ENCODE data around the gene DLG3.

Gene DLG3

GRCh38 chrX:70476166-70476933 is 31.7 kb downstream of the DLG3 start:
- DNase-seq (ENCODE audit: low spot score): no peak
- no peak for FAIRE-seq

- FAIRE-seq (no peak), DNase-seq (ENCODE audit: low spot score) (peak; percentile 50)
These were observed 32.5 kb downstream of the DLG3 start for GRCh38 chrX:70476934-70477733.

DNA sequence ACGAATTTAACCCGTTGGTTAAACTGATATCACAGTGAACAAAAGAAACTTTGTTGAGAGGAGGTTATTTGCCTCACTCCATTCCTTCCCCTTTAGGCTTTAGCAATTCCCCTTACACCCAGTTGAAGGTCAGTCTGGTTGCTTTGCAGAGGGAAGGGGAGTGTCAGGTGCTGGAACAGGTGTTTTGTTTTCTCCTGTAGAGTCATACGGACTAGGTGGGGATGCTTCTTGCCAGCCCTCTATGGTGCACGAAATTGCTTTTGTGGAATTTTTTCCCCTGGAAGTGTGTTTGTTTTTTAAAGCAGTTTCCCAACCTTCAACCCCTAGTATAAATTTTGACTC is 33.1 kb downstream of the DLG3 start:
- FAIRE-seq: no peak

GRCh38 chrX:70478526-70479245 is 34.1 kb downstream of the DLG3 start:
- DNase-seq (ENCODE audit: low spot score) (no peak), FAIRE-seq (no peak)

More for the DNA sequence above, 33.1 kb downstream of the DLG3 start:
- DNase-seq (ENCODE audit: low spot score): no peak

DNA sequence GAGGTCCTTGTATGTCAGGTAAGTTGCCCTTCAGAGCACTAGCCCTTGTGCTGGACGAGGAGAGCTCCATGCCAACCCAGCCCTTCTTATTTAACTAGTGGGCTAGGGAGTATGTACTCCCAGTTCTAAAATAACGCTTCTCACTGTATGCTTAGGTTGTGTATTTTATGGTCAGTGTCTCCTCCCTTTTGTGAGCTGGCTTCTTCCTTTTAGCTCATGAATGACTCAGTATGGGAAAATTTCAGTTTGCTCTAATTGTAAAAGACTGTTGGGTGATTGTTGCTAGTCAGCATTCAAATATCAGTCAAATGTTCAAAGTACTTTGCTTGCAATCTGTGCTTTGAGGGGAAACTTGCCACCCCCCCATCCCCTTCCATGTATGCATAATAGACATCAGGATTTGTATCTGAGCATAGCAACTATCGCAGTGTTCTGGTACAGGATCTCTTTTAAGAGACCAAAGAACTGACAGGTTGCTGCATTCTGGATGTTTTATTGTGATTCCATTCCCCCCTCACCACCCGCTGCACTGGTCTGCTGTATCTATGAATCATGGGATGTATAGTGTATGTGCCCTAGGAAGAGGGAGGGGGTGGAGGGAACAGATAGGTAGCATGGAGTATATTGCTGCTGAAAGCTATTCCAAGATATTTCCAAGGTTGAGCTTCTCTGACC is 34.7 kb downstream of the DLG3 start:
- FAIRE-seq (peak; percentile 27), DNase-seq (ENCODE audit: low spot score) (peak; percentile 57)

DNA sequence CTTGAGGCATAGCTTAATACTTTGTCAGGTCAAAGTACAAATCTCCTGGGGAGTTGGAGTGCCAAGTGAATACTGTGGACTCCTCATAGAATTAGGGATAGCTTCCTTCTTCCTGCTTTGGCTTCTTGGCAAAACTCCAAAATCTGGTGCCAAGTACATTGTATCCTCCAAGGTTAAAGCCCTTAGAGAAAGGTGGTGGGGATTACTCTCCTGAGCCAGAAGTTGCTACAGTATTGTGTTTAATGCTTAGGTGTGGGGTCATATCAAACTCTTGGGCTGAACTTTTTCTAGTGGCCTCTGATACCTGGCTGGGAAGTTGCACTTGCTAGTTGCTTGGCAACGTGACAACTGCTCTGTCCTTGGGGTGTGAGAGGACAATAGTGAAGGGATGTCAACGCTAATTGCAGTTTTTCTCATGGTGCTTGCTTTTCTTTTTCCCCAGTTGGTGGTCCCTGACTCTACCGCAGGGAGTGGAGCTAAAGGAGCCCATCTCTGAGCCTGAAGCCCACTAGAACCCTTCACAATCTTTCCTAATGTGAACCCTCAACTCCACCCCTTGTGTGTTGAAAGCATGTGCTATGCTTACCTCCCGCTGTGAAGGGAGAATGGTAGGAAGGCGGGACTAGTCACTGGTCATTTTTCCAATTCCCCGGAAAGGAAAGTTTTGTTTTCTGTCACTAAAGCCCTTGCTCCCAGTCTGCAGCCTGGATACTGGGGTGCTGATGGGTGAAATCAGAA is 35.5 kb downstream of the DLG3 start:
- DNase-seq (ENCODE audit: low spot score) (peak; percentile 3), FAIRE-seq (no peak)

DNA sequence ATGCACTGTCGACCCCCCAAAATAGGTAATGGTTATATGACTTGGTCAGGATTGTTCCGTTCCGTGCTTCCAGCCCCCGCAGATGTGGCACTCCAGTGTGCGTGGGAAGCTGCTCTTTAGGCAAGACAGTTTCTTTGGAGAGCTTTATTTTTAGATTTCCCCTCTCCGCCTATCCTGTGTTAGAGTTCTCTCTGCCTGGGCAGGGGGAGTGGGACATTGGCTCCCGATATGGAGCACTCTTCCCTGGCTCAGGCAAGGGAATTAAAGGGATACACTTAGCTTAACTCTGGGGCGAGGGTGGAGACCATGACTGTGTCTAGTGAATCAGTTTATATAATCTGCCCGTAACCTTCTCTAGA is 36.0 kb downstream of the DLG3 start:
- DNase-seq (ENCODE audit: low spot score) (no peak), FAIRE-seq (no peak)

- DNase-seq (ENCODE audit: low spot score) (no peak), FAIRE-seq (no peak)
These were observed 37.0 kb downstream of the DLG3 start for GRCh38 chrX:70481471-70482270.

DNA sequence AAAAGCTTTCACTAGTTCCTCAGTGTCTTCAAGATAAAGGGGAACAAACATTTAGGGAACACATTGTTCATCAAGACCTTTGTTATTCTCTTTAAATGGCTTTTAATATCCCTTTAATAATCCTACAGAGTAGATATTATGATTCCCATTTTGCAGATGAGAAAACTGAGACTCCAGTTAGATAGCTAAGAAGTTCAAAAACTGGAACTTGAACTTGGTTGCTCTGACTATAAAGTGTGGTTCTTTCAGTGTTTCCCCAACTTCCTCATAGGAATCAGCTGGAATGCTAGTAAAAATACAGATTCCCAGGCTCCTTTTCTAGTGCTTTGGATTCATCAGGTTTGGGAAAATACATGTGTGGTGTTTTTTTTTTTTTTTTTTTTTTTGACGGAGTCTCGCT is 37.7 kb downstream of the DLG3 start:
- DNase-seq (ENCODE audit: low spot score) (no peak), FAIRE-seq (no peak)

DNA sequence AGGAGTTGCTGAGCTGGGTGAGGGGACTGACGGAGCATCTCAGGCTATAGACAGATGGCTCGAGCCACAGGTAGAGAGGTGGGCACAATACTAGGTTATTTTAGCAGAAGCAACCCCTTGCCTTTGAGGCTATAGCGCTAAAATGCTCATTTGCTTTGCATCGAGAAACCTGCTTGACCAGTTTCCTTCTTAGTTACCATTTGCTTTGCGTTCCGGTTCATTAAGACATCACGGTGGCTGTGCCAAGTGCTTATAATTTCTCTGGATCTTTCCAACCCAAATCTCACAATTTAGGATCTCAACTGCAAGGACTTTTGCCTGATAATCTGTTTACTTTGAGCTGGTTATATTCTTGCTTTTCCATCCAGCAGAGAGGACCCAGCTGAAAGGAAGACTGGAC is 40.8 kb downstream of the DLG3 start:
- DNase-seq (ENCODE audit: low spot score): no peak
- FAIRE-seq: no peak

GRCh38 chrX:70488856-70489255 is 44.2 kb downstream of the DLG3 start:
- FAIRE-seq: no peak
- no peak for DNase-seq (ENCODE audit: low spot score)

DNA sequence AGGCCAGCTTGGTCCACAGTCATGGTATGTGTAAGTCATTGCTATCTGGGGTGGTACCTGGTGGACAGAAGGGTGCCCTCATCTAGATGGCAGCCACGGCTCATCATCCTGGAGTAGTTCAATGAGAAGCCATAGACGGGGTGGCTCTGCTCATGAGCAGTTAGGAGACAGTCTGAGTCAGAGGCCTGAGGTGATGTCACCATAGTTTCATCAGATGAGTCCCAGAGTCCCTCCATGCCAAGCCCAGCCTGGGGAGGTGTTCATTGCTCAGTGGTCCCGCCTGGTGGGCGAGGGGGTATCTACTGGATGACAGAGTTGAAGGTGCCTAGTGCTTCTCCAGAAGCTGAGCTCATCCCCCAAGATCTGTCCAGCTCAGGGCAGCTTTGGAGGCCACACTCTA is 49.8 kb downstream of the DLG3 start:
- peak; percentile 11 for DNase-seq (ENCODE audit: low spot score)
- FAIRE-seq: no peak

DNA sequence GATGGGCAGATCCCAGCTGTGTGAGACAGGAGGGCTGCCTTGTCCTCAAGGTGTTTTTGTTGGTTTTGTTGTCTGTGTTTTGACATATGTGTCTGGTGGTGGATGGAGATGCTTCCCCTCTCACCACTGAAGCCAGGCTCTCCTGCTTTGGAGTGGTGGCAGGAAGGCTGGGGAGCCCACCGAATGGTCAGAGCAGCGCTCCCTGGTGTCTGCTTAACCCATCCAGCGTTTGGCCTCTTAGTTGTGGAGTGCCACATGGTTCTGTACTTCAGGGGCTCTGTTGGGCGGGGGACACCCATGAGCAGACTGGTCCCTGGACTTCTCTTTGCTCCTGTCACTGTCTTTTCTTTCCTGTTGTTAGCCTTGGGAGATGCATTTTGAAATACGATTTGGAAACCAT is 51.9 kb downstream of the DLG3 start:
- FAIRE-seq: no peak
- no peak for DNase-seq (ENCODE audit: low spot score)

DNA sequence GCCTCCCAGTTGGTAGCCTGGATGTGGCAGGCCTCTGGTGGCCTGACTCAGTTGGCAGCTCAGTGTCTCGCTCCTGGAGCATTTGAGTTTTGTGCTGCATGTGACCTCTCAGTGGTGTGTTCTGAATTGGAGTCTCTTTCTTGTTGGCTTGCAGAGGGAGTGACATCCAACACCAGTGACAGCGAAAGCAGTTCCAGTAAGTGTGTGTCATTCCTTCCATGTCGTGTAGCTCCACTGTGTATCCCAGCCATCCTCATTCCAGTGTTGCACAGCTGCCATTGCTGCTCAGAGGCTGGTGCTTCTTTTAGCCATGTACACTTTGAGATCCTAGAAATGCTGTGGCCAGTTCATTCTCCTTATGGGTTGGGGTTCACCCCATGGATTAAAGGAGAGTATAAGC is 52.4 kb downstream of the DLG3 start:
- DNase-seq (ENCODE audit: low spot score): no peak
- no peak for FAIRE-seq

- no peak for DNase-seq (ENCODE audit: low spot score)
- FAIRE-seq: no peak
These were observed 53.5 kb downstream of the DLG3 start for GRCh38 chrX:70498129-70498528.

DNA sequence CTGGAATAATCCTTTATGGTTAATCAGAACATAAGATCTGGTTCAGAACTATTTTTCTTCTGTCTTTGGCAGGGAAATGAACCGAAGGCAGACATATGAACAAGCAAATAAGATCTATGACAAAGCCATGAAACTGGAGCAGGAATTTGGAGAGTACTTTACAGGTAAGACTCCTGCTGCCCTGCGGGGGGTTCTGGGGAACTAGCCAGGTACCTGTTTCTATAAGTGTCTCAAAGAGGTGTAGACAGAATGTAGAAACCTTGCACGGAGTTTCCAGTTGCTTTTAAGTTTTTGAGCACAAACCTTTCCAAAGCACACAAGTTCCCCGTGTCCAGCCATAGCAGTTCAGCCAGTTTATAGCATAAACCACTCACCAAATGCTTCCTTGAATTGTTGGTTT is 56.2 kb downstream of the DLG3 start:
- FAIRE-seq: no peak
- no peak for DNase-seq (ENCODE audit: low spot score)

DNA sequence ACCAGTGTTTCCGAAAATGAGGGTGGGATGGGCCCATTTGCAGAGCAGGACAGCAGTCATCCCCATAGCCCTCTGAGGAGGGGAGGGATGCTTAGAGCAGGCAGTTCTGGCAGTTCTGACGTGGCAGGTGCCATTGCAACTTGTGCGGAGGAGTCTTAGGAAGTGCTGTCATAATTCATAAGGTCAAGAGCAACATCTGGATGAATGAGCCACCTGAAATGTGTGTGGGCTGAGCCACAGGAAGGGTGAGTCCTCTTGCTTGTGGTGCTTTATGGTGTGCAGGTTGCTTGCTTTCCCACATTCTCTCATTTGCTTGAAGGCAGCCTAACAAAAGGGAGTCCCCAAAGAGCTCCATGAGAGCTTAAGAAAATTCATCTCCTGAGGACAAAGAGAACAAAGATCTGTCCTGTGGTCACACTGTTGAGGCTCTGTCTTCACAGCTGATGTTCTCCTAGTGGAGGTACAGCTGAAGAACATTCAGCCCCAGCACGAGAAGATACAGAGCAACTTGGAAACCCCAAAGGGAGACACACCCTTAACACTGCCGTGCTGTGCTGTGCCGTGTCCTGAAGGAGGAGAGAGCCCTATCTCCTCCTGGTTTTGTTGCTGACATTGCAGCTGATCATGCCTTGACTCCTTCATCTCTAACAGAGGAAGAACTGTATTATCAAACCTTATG is 60.3 kb downstream of the DLG3 start:
- no peak for FAIRE-seq

GRCh38 chrX:70505451-70505841 is 60.8 kb downstream of the DLG3 start:
- DNase-seq (ENCODE audit: low spot score) (no peak), FAIRE-seq (no peak)

More for the DNA sequence above, 60.3 kb downstream of the DLG3 start:
- no peak for DNase-seq (ENCODE audit: low spot score)

DNA sequence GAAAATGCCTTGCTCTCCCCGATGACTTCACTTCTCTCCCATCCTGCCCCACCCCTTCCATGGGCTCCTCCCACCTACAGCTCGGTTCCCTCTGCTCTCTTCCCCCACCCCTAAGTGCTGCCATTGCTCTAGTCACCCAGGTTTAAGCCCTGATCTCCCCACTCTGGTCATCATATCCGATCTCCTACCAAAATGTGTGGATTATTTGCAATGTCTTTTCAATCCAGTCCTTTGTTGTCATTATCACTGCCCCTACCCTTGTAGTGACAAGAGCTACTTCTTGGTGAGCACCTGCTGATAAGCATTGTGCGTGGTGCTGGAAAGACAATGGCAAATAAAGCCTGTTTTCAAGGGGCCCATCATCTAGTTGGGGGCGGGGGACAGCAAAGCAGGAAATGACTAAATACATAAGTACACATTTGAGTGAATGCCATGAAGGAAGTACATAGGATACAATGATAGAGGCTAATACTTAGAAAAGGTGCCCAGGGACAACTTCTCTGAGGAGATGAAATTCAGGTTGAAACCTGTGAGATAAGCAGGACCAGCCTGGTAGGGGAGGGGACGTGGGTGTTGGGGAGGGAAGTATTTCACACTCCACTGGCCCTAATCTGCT is 63.8 kb downstream of the DLG3 start:
- FAIRE-seq (no peak), DNase-seq (ENCODE audit: low spot score) (no peak)
